Cardiac muscle cell (in vitro differentiated cells and primary cell): Measurements from ENCODE around the gene FAM131C. TPM values are rescaled to one million over a fixed set of nuclear protein-coding genes. Genes with fewer than 3 reads are reported as not detected.

Experiments used
- DNase-seq, 2 donors: peaks; one replicate each; pipeline versions ENCODE4 v3.0.0 to v3.0.0-alpha.2; 2010 to 2017; ENCODE audit warnings: low read depth in 1 of 2, low spot score in 1 of 2
- H3K27ac ChIP-seq: fragments of 200-600 bp; sonication (generic); 2 replicates; pipeline ENCODE4 v1.5.1; 2016
- H3K27me3 ChIP-seq: fragments of 200-600 bp; sonication (generic); 2 replicates; pipeline ENCODE4 v1.6.0; 2016; ENCODE audit warnings: control low read depth
- H3K36me3 ChIP-seq: fragments of 200-600 bp; sonication (generic); 2 replicates; pipeline ENCODE4 v1.5.1; 2016; ENCODE audit warnings: control low read depth
- H3K4me1 ChIP-seq: fragments of 200-600 bp; sonication (generic); 2 replicates; pipeline ENCODE4 v1.8.1; 2017; ENCODE audit warnings: low read depth, mild to moderate bottlenecking, mixed run types
- H3K4me3 ChIP-seq: fragments of 200-600 bp; sonication (generic); 2 replicates; pipeline ENCODE4 v1.5.1; 2016; ENCODE audit warnings: mild to moderate bottlenecking
- H3K9me3 ChIP-seq: fragments of 200-600 bp; sonication (generic); 2 replicates; pipeline ENCODE4 v1.5.1; 2017; ENCODE audit warnings: low read depth, mild to moderate bottlenecking, control low read depth
- polyA plus RNA-seq: library from polyadenylated mRNA; unstranded; fragments of >200 nt; fragmentation: Nextera tagmentation; extraction: Ambion mirVana; gene quantifications from 2 replicates; pipeline ENCODE4 v1.2.1, GENCODE V29; 2016
- total RNA-seq: library from RNA; depleted of rRNA; stranded (reverse); fragments of >200 nt; gene quantifications from 2 replicates; pipeline ENCODE4 v1.2.3, GENCODE V29; 2016
- TF ChIP-seq, protein P1 (sequence below): IDR thresholded peaks from 2 replicates; pipeline ENCODE4 v1.5.1; 2012; ENCODE audit warnings: low read depth, mild to moderate bottlenecking, low read length

Gene FAM131C
- total and polyA plus RNA-seq, 2 experiments from 2014 or later: 10.4 to 10.9 TPM

DNA sequence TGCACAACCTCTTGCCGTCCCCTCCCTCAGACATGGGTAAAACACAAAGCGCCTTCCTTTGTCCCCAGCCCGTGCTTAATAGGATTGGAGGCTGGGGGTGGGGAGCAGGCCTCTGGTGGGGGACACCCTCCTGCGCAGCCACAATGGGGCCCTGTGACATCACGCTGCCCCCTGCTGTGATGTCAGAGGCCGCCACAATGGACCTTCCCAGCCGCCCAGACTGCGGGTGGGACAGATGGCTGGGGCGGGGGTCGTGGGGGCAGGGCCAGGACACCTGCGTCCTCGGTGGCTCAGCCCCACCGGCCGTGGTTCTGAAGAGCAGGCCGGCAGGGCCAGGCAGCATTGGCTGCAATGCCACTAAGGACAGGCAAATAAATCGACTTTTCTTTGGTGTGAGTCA lies 42.6 kb upstream of the FAM131C start:
- Histone ChIP-seq H3K9me3 (no peaks in the 10 kb centered on the region), H3K4me3 (no peak overlapping the region), H3K4me1 (peaks cover 33% of the 10 kb centered on the region), H3K27ac (no peak overlapping the region), H3K36me3 (no peaks in the 10 kb centered on the region), H3K27me3 (no peaks in the 10 kb centered on the region)
- TF ChIP-seq, protein P1, sequence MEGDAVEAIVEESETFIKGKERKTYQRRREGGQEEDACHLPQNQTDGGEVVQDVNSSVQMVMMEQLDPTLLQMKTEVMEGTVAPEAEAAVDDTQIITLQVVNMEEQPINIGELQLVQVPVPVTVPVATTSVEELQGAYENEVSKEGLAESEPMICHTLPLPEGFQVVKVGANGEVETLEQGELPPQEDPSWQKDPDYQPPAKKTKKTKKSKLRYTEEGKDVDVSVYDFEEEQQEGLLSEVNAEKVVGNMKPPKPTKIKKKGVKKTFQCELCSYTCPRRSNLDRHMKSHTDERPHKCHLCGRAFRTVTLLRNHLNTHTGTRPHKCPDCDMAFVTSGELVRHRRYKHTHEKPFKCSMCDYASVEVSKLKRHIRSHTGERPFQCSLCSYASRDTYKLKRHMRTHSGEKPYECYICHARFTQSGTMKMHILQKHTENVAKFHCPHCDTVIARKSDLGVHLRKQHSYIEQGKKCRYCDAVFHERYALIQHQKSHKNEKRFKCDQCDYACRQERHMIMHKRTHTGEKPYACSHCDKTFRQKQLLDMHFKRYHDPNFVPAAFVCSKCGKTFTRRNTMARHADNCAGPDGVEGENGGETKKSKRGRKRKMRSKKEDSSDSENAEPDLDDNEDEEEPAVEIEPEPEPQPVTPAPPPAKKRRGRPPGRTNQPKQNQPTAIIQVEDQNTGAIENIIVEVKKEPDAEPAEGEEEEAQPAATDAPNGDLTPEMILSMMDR: no peak
- DNase-seq: no peak

DNA sequence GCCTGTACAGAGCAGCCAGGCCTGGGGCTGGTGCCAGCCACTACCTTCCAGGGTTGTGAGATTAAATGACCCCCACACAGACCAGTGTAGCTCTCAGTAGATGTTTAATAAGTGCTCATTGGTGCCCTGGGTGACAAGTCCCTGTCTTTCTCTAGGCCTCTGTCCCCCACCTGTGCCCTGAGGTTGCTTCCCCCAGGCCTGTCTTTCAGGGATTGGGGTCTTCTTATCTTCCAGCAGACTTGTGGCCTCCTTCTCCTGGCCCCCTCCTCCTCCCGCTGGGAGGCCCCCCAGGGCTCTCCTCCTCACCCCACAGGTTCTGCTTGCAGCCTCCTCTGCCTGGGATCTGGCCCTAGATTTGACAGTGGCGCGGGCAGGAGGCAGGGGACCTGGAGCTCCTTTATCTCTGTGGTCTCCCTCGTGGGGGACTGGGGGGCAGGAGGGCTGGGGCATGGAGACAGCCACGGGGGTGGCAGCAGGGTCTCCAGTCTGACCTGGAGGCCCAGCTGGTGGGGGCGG lies 42.1 kb upstream of the FAM131C start:
- DNase-seq: no peak
- Histone ChIP-seq H3K4me3 (no peak overlapping the region), H3K4me1 (peaks cover 33% of the 10 kb centered on the region), H3K27me3 (no peaks in the 10 kb centered on the region), H3K9me3 (no peaks in the 10 kb centered on the region), H3K36me3 (no peaks in the 10 kb centered on the region), H3K27ac (no peak overlapping the region)
- TF ChIP-seq, protein P1: no peak

DNA sequence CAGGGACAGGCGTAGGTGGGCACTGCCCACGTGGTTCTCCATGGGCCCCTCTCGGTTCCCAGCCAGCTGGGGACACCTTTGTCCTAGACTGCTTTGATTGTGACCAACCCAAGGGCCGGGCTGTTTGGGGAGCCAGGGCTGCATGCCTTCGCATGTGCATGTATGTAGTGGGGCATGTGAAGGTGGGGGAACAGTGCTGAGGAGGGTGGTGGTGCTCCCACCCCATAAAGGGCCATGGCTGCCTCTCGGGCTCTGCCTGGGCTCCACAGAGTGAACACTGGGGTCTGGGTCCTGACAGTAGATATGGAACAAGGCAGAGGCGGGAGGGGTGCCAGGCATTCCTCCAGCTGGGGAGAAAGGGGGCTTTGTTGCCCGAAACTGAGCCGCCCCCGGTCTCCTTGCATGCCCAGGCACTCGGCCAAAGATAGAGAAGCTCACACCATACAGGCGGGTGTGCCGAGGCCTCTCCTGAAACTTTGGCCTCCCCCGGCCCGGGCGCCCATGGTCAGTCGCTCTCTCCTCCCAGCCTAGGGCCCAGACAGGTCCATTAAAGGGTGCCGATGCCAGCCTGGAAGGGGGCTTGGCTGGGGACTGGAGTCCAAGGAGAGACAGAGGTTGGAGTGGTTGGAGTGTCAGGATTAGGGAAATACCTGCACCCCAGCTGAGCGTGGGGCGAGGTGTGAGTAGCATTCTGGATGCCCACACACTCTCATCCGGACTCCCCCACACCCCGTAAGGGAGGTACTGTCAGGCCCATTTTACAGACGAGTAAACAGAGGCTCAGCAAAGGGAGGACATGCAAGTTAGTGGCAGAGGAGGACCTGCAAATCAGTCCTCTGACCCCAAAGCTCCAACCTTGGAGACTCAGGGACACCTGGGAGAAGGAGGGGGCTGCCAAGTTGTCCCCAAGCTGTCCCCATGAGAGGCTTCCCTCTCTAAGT lies 41.3 kb upstream of the FAM131C start:
- DNase-seq: peak in 1 of 2 donors; percentile 32
- Histone ChIP-seq H3K27me3 (no peaks in the 10 kb centered on the region), H3K4me3 (no peak overlapping the region), H3K27ac (no peak overlapping the region), H3K36me3 (no peaks in the 10 kb centered on the region), H3K9me3 (no peaks in the 10 kb centered on the region), H3K4me1 (peaks cover 33% of the 10 kb centered on the region)
- TF ChIP-seq, protein P1: no peak

DNA sequence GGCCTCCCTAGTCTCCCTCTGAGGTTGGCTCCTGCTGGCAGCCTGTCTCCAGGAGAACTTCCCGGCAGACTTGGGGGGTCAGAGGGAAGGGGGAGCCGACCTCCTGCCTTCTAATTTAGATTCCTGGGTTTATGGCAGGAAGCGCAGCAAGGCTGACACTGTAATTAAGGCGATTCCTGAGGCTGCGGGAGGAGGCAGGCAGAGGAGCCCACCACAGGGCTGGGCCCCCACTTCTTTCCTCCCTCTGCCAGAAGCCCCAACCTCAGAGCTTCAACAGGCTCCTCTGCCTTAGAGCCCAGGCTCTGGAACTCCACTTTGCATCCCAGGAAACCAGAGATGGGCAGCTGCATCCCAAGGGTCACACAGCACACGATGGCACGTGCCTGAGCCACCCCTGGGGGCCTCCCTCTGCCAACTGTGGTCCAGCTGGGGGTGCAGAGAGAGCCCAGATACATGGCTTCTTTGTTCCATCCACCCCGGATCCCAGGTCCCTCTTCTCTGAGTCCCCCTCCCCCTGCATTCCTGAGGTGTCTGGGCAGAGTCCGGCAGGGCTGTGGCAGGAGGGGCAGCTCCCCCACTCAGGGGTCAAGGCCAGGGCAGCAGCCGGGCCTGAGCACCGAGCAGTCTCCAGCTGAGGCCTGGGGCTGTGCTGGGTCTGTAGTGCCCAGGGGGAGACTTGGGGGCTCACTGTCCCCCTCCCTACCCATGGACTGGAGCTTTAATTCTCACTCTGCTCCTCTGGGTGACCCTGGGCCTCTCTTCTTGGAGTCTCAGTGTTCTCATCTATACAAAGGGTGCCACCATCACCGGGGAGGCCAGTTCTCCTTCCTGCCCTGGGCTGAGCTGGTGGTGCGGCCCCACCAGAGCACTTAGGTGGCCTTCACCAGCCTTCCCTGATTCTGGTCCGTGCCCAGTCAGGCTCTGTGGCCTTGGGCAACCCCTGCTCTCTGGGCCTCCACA lies 39.4 kb upstream of the FAM131C start:
- H3K4me1 ChIP-seq: peaks cover 33% of the 10 kb centered on the region
- no peak overlapping the region for H3K27ac ChIP-seq
- H3K4me3 ChIP-seq: no peak overlapping the region
- no peaks in the 10 kb centered on the region for H3K27me3 ChIP-seq
- H3K36me3 ChIP-seq: no peaks in the 10 kb centered on the region
- DNase-seq: peak; percentile 68 to 87
- TF ChIP-seq, protein P1: no peak
- H3K9me3 ChIP-seq: no peaks in the 10 kb centered on the region

DNA sequence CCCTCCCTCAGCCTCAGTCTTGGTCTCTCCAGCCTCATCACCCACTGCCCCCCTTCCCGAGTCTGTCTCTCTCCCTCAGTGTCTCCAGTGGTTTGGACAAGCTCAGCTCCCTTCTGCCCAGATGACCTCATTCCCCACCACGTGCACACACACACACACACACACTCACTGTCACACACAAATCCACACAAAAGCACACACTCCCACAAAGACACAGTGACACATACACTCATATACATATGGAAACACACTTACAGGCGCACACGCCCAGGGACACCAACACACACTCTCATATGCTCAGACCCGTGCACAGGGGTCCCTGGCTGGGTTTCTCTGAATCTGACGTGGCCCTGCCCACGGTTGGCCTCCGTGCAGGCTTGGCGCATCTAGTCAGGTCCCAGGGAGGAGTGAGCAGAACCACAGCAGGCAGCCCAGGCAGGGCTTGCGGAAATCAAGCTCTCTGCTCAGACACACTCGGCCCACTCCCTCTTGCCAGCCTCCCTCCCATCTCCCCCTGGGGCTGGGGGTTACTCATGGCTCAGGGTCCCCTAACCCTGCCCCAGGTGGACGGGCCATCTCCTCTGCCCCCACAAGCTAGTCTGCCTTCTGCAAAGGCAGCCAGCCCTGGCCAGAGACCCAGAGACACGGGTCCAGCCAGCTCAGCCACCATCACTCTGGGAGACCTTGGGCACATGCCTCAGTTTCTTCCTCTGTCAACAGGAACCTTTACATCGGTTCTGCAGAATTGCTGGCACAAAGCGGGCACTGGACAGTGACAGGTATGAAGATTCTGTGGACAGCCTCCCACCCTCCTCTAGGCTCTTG lies 38.5 kb upstream of the FAM131C start:
- H3K4me3 ChIP-seq: no peak overlapping the region
- TF ChIP-seq, protein P1: no peak

More for the DNA sequence above, 38.5 kb upstream of the FAM131C start:
- peak in 1 of 2 donors; percentile 86 for DNase-seq
- H3K27me3 ChIP-seq: no peaks in the 10 kb centered on the region
- peak overlapping the region; percentile 4 for H3K27ac ChIP-seq
- H3K36me3 ChIP-seq: no peaks in the 10 kb centered on the region
- H3K9me3 ChIP-seq: no peaks in the 10 kb centered on the region
- H3K4me1 ChIP-seq: peaks cover 33% of the 10 kb centered on the region
